GM12878 (cell line): ENCODE results near the gene SPG7. TPM values are rescaled to one million over a fixed set of nuclear protein-coding genes. Genes with fewer than 3 reads are reported as not detected.

Experiments used
- BCL11A ChIP-seq: IDR thresholded peaks from 2 replicates; pipeline ENCODE4 v1.6.1; 2011; ENCODE audit warnings: low read depth, low read length
- DPF2 ChIP-seq: fragments of 450-650 bp; IDR thresholded peaks from 2 replicates; pipeline ENCODE4 v1.6.1; 2017; ENCODE audit warnings: mild to moderate bottlenecking
- MEF2B ChIP-seq: fragments of 450-650 bp; IDR thresholded peaks from 2 replicates; pipeline ENCODE4 v1.6.1; 2018; ENCODE audit warnings: mild to moderate bottlenecking, moderate library complexity; ENCODE audit not compliant: partially characterized antibody, poor library complexity, severe bottlenecking
- MLLT1 ChIP-seq: fragments of 450-650 bp; IDR thresholded peaks from 2 replicates; pipeline ENCODE4 v1.6.1; 2016; ENCODE audit warnings: mild to moderate bottlenecking
- NKRF ChIP-seq: fragments of 450-650 bp; conservative IDR thresholded peaks from 2 replicates; pipeline ENCODE4 v1.6.1; 2017; ENCODE audit warnings: mild to moderate bottlenecking, moderate library complexity
- NR2C1 ChIP-seq: fragments of 450-650 bp; IDR thresholded peaks from 2 replicates; pipeline ENCODE4 v1.6.1; 2017; ENCODE audit warnings: antibody characterized with exemption, mild to moderate bottlenecking, moderate library complexity
- PAX5 ChIP-seq: IDR thresholded peaks from 2 replicates; pipeline ENCODE4 v1.6.1; 2011; ENCODE audit warnings: low read depth, low read length, borderline replicate concordance
- PBX3 ChIP-seq: IDR thresholded peaks from 2 replicates; pipeline ENCODE4 v1.6.1; 2011; ENCODE audit warnings: mild to moderate bottlenecking, low read depth, low read length, moderate library complexity; ENCODE audit not compliant: insufficient replicate concordance
- PKNOX1 ChIP-seq: fragments of 450-650 bp; IDR thresholded peaks from 2 replicates; pipeline ENCODE4 v1.6.1; 2016; ENCODE audit warnings: mild to moderate bottlenecking
- PRDM15 ChIP-seq: fragments of 450-650 bp; formaldehyde crosslinking; IDR thresholded peaks from 2 replicates; pipeline ENCODE4 v1.4.0; 2020; ENCODE audit warnings: mild to moderate bottlenecking, moderate library complexity
- TCF12 ChIP-seq: IDR thresholded peaks from 2 replicates; pipeline ENCODE4 v1.6.1; 2011; ENCODE audit warnings: low read depth, mild to moderate bottlenecking, low read length
- polyA plus RNA-seq, 11 experiments: library from polyadenylated mRNA; depleted of rRNA in 4 of 11; unstranded in 6 of 11; stranded (reverse) in 5 of 11; fragments of >200 nt; fragmentation: Nextera tagmentation in 4 of 11; fragmentation: Illumina TruSeq in 1 of 11; extraction: Ambion mirVana in 4 of 11; extraction: Trizol in 1 of 11; gene quantifications; 1 replicate in 1 of 11; 2 replicates in 10 of 11; pipeline versions ENCODE4 v1.2.1 to v1.2.3, GENCODE V29; 2011 to 2016; ENCODE audit warnings: inconsistent platforms in 2 of 11, missing spikeins in 2 of 11, low read depth in 1 of 11
- total RNA-seq, 4 experiments: library from RNA; depleted of rRNA in 3 of 4; stranded (reverse); fragments of >200 nt in 3 of 4; fragmentation: Illumina TruSeq in 1 of 4; extraction: Trizol in 1 of 4; gene quantifications; 2 replicates each; pipeline versions ENCODE4 v1.2.1 to v1.2.3, GENCODE V29; 2013 to 2021

Gene SPG7
- total and polyA plus RNA-seq, 10 of the 15 experiments (the other 5 are each of a cell fraction or from before 2014, with no cell fraction given), result 5.9 to 75.9 (median 52.5) TPM

- peak; percentile 48; the same call in 1 of the 2 replicates for TF ChIP-seq MLLT1
- TF ChIP-seq PKNOX1, result peak; percentile 35; the same call in 1 of the 2 replicates
- peak; percentile 72 for TF ChIP-seq PBX3
- no peak for TF ChIP-seq PRDM15
- TF ChIP-seq PAX5, result peak; percentile 66
- TF ChIP-seq BCL11A, result 0 out of 2 replicates have a peak, but pooled peaks have one; percentile 41
- TF ChIP-seq DPF2, result 0 out of 2 replicates have a peak, but pooled peaks have one; percentile 16
- TF ChIP-seq TCF12, result peak; percentile 83
- no peak for TF ChIP-seq NKRF
- TF ChIP-seq MEF2B, result peak; percentile 82
- TF ChIP-seq NR2C1, result no peak
Observed at GRCh38 chr16:89572073-89572484, 63.9 kb downstream of the SPG7 start (continued).
